Mesenchymal stem cell (in vitro differentiated cells and primary cell): Measurements from ENCODE around the gene NPW.

Experiments
- DNase-seq: peaks from one replicate; pipeline ENCODE4 v3.0.0-alpha.2; 2013
- H2AFZ ChIP-seq: one replicate; pipeline ENCODE4 v1.6.1; 2013; ENCODE audit warnings: low read depth, mild to moderate bottlenecking, control low read depth, inconsistent platforms, low read length, moderate library complexity
- H2AK5ac ChIP-seq: 2 replicates; pipeline ENCODE4 v1.6.1; 2013; ENCODE audit warnings: low read length, moderate library complexity, mild to moderate bottlenecking, inconsistent platforms; ENCODE audit not compliant: severe bottlenecking
- H2BK120ac ChIP-seq: one replicate; pipeline ENCODE4 v1.6.1; 2013; ENCODE audit warnings: low read depth, mild to moderate bottlenecking, inconsistent platforms, low read length, moderate library complexity
- H2BK12ac ChIP-seq, 2 experiments: one replicate each; pipeline ENCODE4 v1.6.1; 2013; ENCODE audit warnings: inconsistent platforms in 2 of 2, low read length in 2 of 2, mild to moderate bottlenecking in 2 of 2, moderate library complexity in 2 of 2, control low read depth in 1 of 2
- H2BK15ac ChIP-seq: one replicate; pipeline ENCODE4 v1.6.1; 2013; ENCODE audit warnings: mild to moderate bottlenecking, low read depth, inconsistent platforms; ENCODE audit not compliant: poor library complexity, severe bottlenecking
- H2BK5ac ChIP-seq: 2 replicates; pipeline ENCODE4 v1.6.1; 2013; ENCODE audit warnings: low read depth, mild to moderate bottlenecking, low read length, control low read depth, inconsistent platforms; ENCODE audit not compliant: poor library complexity, severe bottlenecking
- H3K14ac ChIP-seq, 2 experiments: one replicate each; pipeline ENCODE4 v1.6.1; 2013; ENCODE audit warnings: inconsistent platforms in 2 of 2, low read length in 2 of 2, control low read depth in 1 of 2, mild to moderate bottlenecking in 1 of 2, moderate library complexity in 1 of 2
- H3K18ac ChIP-seq, 2 experiments: one replicate each; pipeline ENCODE4 v1.6.1; 2013; ENCODE audit warnings: inconsistent platforms in 2 of 2, low read length in 2 of 2, control low read depth in 1 of 2, low read depth in 1 of 2, mild to moderate bottlenecking in 1 of 2
- H3K23ac ChIP-seq, 2 experiments: one replicate each; pipeline ENCODE4 v1.6.1; 2013; ENCODE audit warnings: inconsistent platforms in 2 of 2, low read length in 2 of 2, mild to moderate bottlenecking in 2 of 2, moderate library complexity in 2 of 2, control low read depth in 1 of 2
- H3K27ac ChIP-seq: 2 replicates; pipeline ENCODE4 v1.5.1; 2013; ENCODE audit warnings: mild to moderate bottlenecking, moderate library complexity, low read length, control low read depth, inconsistent platforms; ENCODE audit not compliant: poor library complexity, severe bottlenecking
- H3K27me3 ChIP-seq, 2 experiments: 2 replicates each; pipeline versions ENCODE4 v1.6.1 to v1.7.0; 2013; ENCODE audit warnings: low read length in 2 of 2, mild to moderate bottlenecking in 2 of 2, moderate library complexity in 2 of 2, control low read depth in 1 of 2, inconsistent platforms in 1 of 2; ENCODE audit not compliant: control insufficient read depth in 1 of 2, insufficient read depth in 1 of 2
- H3K36me3 ChIP-seq, 2 experiments: 2 replicates each; pipeline versions ENCODE4 v1.6.1 to v1.7.0; 2013; ENCODE audit warnings: low read length in 2 of 2, control low read depth in 1 of 2, inconsistent platforms in 1 of 2, low read depth in 1 of 2, mild to moderate bottlenecking in 1 of 2; ENCODE audit not compliant: insufficient read depth in 2 of 2, control insufficient read depth in 1 of 2
- H3K4ac ChIP-seq, 2 experiments: one replicate each; pipeline ENCODE4 v1.6.1; 2013; ENCODE audit warnings: inconsistent platforms in 2 of 2, low read length in 2 of 2, mild to moderate bottlenecking in 2 of 2, moderate library complexity in 2 of 2, control low read depth in 1 of 2, low read depth in 1 of 2
- H3K4me1 ChIP-seq: 2 replicates; pipeline ENCODE4 v1.6.1; 2013; ENCODE audit warnings: low read depth, low read length, control low read depth; ENCODE audit not compliant: control insufficient read depth, insufficient read depth
- H3K4me2 ChIP-seq: 2 replicates; pipeline ENCODE4 v1.6.1; 2013; ENCODE audit warnings: low read length, mild to moderate bottlenecking, inconsistent platforms; ENCODE audit not compliant: poor library complexity, severe bottlenecking
- H3K4me3 ChIP-seq, 2 experiments: 2 replicates each; pipeline versions ENCODE4 v1.5.1 to v1.7.0; 2013; ENCODE audit warnings: low read length in 2 of 2, mild to moderate bottlenecking in 2 of 2, control low read depth in 1 of 2, low read depth in 1 of 2; ENCODE audit not compliant: insufficient read depth in 1 of 2
- H3K79me1 ChIP-seq: replicated peaks from 2 replicates; pipeline ENCODE4 v1.6.1; 2013; ENCODE audit warnings: mild to moderate bottlenecking, control low read depth, low read length, inconsistent platforms; ENCODE audit not compliant: poor library complexity, severe bottlenecking
- H3K9ac ChIP-seq: 2 replicates; pipeline ENCODE4 v1.7.0; 2013; ENCODE audit warnings: mild to moderate bottlenecking, low read length, moderate library complexity
- H3K9me3 ChIP-seq: 2 replicates; pipeline ENCODE4 v1.7.0; 2013; ENCODE audit warnings: mild to moderate bottlenecking, low read length; ENCODE audit not compliant: control insufficient read depth
- H4K8ac ChIP-seq: one replicate; pipeline ENCODE4 v1.6.1; 2013; ENCODE audit warnings: inconsistent platforms, mild to moderate bottlenecking, low read length, moderate library complexity
- H4K91ac ChIP-seq: one replicate; pipeline ENCODE4 v1.6.1; 2013; ENCODE audit warnings: mild to moderate bottlenecking, low read length, inconsistent platforms
- WGBS: methylation state at CpG from one replicate; pipeline ENCODE4 v1.1.7; 2013; ENCODE audit warnings: mixed read lengths; 5-methylcytosine and 5-hydroxymethylcytosine counted together

The NPW gene

DNA sequence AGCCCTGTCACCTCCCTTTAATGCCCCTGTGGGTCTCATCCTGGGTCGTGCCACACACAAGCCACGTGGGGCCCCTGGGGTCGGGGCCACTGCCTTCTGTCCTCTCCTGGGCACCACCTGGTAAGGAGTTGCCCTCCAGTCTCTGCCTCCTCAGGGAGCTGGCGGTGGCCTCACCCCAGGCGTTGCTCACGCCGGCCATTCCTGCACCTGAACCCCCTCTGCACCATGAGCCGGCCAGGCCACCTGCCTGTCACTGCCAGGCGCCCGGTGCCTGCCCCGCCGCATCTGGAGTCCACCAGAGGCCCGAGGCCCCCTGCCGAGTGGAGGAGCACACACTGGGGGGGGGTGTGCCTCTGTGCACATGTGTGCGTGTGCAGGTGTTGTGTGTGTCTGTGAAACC is 17.5 kb downstream of the NPW start:
- H3K79me1 ChIP-seq, result peaks cover 10% of the 10 kb centered on the region
- H3K27me3 ChIP-seq, result no peaks in the 10 kb centered on the region
- no peak overlapping the region for H4K8ac ChIP-seq
- no peak overlapping the region for H3K4me3 ChIP-seq
- H2BK12ac ChIP-seq, result peak overlapping the region; percentile 34 to 86
- H3K4ac ChIP-seq, result peak overlapping the region in 1 of 2 experiments; percentile 58
- H2AK5ac ChIP-seq, result peak overlapping the region; percentile 4
- peak overlapping the region; percentile 53 for H2BK15ac ChIP-seq
- no peak overlapping the region for H2AFZ ChIP-seq
- no peak overlapping the region for H3K27ac ChIP-seq
- H3K14ac ChIP-seq, result peak overlapping the region in 1 of 2 experiments; percentile 5
- no peak overlapping the region for H4K91ac ChIP-seq
- H3K18ac ChIP-seq, result peak overlapping the region in 1 of 2 experiments; percentile 38
- H3K36me3 ChIP-seq, result peaks cover 0 to 53% of the 10 kb centered on the region in 2 experiments
- 93% methylated on average over 15 of the region's 15 CpGs for WGBS
- no peak for DNase-seq
- H3K9me3 ChIP-seq, result no peaks in the 10 kb centered on the region
- H2BK5ac ChIP-seq, result no peak overlapping the region
- H3K4me2 ChIP-seq, result no peak overlapping the region
- H3K23ac ChIP-seq, result no peak overlapping the region
- H3K4me1 ChIP-seq, result peaks cover 94% of the 10 kb centered on the region
- H2BK120ac ChIP-seq, result no peak overlapping the region
- no peak overlapping the region for H3K9ac ChIP-seq

DNA sequence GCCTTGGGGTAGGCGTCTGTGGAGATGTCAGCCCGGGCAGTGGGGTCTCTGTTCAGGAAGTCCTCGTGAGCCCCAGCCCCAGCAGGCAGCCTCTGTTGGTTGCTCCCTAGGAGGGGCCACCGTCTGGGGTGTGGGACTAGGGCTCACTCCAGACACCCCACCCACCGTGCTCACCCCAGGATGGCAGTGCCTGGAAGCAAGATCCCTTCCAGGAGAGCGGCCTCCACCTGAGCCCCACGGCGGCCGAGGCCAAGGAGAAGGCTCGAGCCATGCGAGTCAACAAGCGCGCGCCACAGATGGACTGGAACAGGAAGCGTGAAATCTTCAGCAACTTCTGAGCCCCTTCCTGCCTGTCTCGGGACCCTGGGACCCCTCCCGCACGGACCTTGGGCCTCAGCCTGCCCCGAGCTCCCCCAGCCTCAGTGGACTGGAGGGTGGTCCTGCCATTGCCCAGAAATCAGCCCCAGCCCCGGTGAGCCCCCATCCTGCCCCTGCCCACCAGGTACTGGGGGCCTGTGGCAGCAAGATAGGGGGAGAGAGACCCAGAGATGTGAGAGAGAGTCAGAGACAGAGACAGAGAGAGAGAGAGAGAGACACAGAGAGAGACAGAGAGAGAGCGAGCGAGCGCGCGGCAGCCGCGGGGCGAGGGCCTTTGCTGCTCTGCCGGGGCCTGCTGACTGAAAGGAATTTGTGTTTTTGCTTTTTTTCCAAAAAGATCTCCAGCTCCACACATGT is 18.2 kb downstream of the NPW start:
- 82% methylated on average over 23 of the region's 29 CpGs for WGBS

DNA sequence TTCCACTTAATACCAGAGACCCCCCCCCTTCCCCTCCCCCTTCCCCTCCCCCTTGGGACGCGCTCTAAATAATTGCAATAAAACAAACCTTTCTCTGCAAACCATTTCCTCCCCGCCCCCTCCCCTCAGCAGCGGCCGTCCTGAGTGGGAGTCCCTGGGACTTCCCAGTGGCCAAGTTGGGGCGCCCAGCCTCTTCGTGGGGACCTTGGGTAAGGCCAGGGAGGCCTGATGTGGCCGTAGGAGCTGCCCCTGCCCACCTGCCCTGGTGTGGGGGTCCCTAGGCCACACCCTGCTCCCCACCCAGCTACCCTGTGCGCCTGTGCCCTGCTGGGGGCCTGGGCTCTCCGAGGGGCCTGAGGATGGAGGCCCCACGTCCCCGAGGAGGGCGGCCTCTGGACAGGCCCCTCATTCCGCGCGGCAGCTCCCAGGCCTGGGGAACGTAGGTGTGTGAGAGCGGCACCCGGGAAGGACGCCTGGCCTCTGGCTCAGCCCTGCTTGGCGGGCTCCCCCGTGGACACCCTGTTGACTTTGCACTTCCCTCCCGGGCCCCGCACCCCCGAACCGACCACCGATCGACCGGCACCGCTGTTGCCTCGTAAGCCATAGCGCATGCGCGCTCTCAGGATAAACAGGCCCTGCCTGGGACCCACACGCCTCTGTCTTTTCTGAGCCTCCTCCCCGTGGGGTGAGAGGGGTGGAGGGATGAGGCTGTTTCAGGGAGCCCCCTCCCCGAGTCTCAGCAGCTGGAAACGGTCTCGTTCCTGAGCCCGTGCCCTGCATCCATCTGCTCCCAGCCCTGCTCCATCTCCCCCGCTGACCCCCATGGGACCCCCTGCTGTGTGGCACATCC is 19.0 kb downstream of the NPW start:
- no peaks in the 10 kb centered on the region for H3K27me3 ChIP-seq
- WGBS, result 71% methylated on average over 35 of the region's 41 CpGs
- peaks cover 91% of the 10 kb centered on the region for H3K4me1 ChIP-seq
- H3K79me1 ChIP-seq, result peaks cover 10% of the 10 kb centered on the region
- peak overlapping the region; percentile 41 to 94 for H2BK12ac ChIP-seq
- peak overlapping the region; percentile 19 for H2AK5ac ChIP-seq
- no peak for DNase-seq
- H2BK15ac ChIP-seq, result peak overlapping the region; percentile 98
- no peak overlapping the region for H3K14ac ChIP-seq
- H4K91ac ChIP-seq, result peak overlapping the region; percentile 58
- H3K27ac ChIP-seq, result no peak overlapping the region
- no peak overlapping the region for H2AFZ ChIP-seq
- peak overlapping the region; percentile 71 for H4K8ac ChIP-seq
- H3K4me3 ChIP-seq, result no peak overlapping the region
- peak overlapping the region; percentile 69 to 77 for H3K4ac ChIP-seq
- H3K9me3 ChIP-seq, result no peaks in the 10 kb centered on the region
- peak overlapping the region; percentile 21 for H3K9ac ChIP-seq
- H2BK5ac ChIP-seq, result peak overlapping the region; percentile 8
- peak overlapping the region; percentile 21 to 97 for H3K18ac ChIP-seq
- no peak overlapping the region for H3K4me2 ChIP-seq
- peak overlapping the region; percentile 37 for H2BK120ac ChIP-seq
- no peak overlapping the region for H3K23ac ChIP-seq
- peaks cover 0 to 54% of the 10 kb centered on the region in 2 experiments for H3K36me3 ChIP-seq

More for the DNA sequence above, 18.2 kb downstream of the NPW start:
- H3K4me2 ChIP-seq, result no peak overlapping the region
- peak overlapping the region; percentile 4 for H2AK5ac ChIP-seq
- no peak overlapping the region for H3K23ac ChIP-seq
- peak overlapping the region; percentile 78 for H4K8ac ChIP-seq
- peak overlapping the region; percentile 58 to 64 for H3K18ac ChIP-seq
- H2BK12ac ChIP-seq, result peak overlapping the region; percentile 34 to 86
- peaks cover 0 to 47% of the 10 kb centered on the region in 2 experiments for H3K36me3 ChIP-seq
- no peaks in the 10 kb centered on the region for H3K27me3 ChIP-seq
- H3K9ac ChIP-seq, result no peak overlapping the region
- no peak overlapping the region for H2AFZ ChIP-seq
- H3K27ac ChIP-seq, result no peak overlapping the region
- H2BK5ac ChIP-seq, result no peak overlapping the region
- H2BK15ac ChIP-seq, result no peak overlapping the region
- no peaks in the 10 kb centered on the region for H3K9me3 ChIP-seq
- H3K79me1 ChIP-seq, result peaks cover 10% of the 10 kb centered on the region
- H4K91ac ChIP-seq, result peak overlapping the region; percentile 83
- peak overlapping the region; percentile 87 for H2BK120ac ChIP-seq
- no peak for DNase-seq
- peaks cover 91% of the 10 kb centered on the region for H3K4me1 ChIP-seq
- H3K4ac ChIP-seq, result peak overlapping the region; percentile 51 to 63
- H3K14ac ChIP-seq, result peak overlapping the region in 1 of 2 experiments; percentile 62
- H3K4me3 ChIP-seq, result no peak overlapping the region
